ENCODE results near the gene ASXL2.

Gene ASXL2

GRCh38 chr2:25808006-25808383 lies 70.3 kb downstream of the ASXL2 start:
- Histone ChIP-seq H3K27ac (ENCODE audit: low read depth, low read length) (no peak overlapping the region), H3K36me3 (ENCODE audit: low read length) (no peaks in the 10 kb centered on the region), H3K27me3 (ENCODE audit: low read length) (no peaks in the 10 kb centered on the region), H3K4me2 (ENCODE audit: low read depth, low read length, poor library complexity, severe bottlenecking) (no peak overlapping the region), H3K9ac (ENCODE audit: low read length) (no peak overlapping the region), H3K79me2 (ENCODE audit: insufficient read depth, low read length) (0 out of 2 replicates have a peak, but pooled peaks cover 5% of the 10 kb centered on the region), H2AFZ (ENCODE audit: low read depth, low read length, severe bottlenecking) (no peak overlapping the region), H3K9me3 (ENCODE audit: insufficient read depth, low read length) (no peaks in the 10 kb centered on the region), H3K9me2 (replicated peaks; ENCODE audit: insufficient read depth, low read length) (no peaks in the 10 kb centered on the region), H3F3A (ENCODE audit: insufficient read depth) (no peaks in the 10 kb centered on the region), H4K20me1 (ENCODE audit: low read depth, low read length) (no peaks in the 10 kb centered on the region), H3K4me3 (ENCODE audit: insufficient read depth, low read length, poor library complexity, severe bottlenecking) (no peak overlapping the region)
- TF ChIP-seq CTCF (IDR thresholded peaks at IDR 0.05; ENCODE audit: insufficient read depth, low read length, poor library complexity, severe bottlenecking) (no peak), EZH2phosphoT487 (conservative IDR thresholded peaks at IDR 0.05; ENCODE audit: low read length) (no peak)

- no peaks in the 10 kb centered on the region for H3K36me3 ChIP-seq (ENCODE audit: low read length)
- TF ChIP-seq EZH2phosphoT487 (conservative IDR thresholded peaks at IDR 0.05; ENCODE audit: low read length) (no peak), CTCF (IDR thresholded peaks at IDR 0.05; ENCODE audit: insufficient read depth, low read length, poor library complexity, severe bottlenecking) (no peak)
- no peak overlapping the region for H3K4me2 ChIP-seq (ENCODE audit: low read depth, low read length, poor library complexity, severe bottlenecking)
These were observed 71.3 kb downstream of the ASXL2 start for GRCh38 chr2:25806941-25807340.

GRCh38 chr2:25805987-25806386 lies 72.3 kb downstream of the ASXL2 start:
- no peak overlapping the region for H3K4me2 ChIP-seq (ENCODE audit: low read depth, low read length, poor library complexity, severe bottlenecking)
- no peaks in the 10 kb centered on the region for H3K79me2 ChIP-seq (ENCODE audit: insufficient read depth, low read length)
- H3K27me3 ChIP-seq (ENCODE audit: low read length) = no peaks in the 10 kb centered on the region
- no peak overlapping the region for H3K27ac ChIP-seq (ENCODE audit: low read depth, low read length)
- no peaks in the 10 kb centered on the region for H3K36me3 ChIP-seq (ENCODE audit: low read length)
- no peak overlapping the region for H3K9ac ChIP-seq (ENCODE audit: low read length)
- no peaks in the 10 kb centered on the region for H4K20me1 ChIP-seq (ENCODE audit: low read depth, low read length)
- no peak overlapping the region for H3K4me3 ChIP-seq (ENCODE audit: insufficient read depth, low read length, poor library complexity, severe bottlenecking)
- H3K9me2 ChIP-seq (replicated peaks; ENCODE audit: insufficient read depth, low read length) = no peaks in the 10 kb centered on the region
- TF ChIP-seq EZH2phosphoT487 (conservative IDR thresholded peaks at IDR 0.05; ENCODE audit: low read length) = no peak
- TF ChIP-seq CTCF (IDR thresholded peaks at IDR 0.05; ENCODE audit: insufficient read depth, low read length, poor library complexity, severe bottlenecking) = no peak
- no peak overlapping the region for H2AFZ ChIP-seq (ENCODE audit: low read depth, low read length, severe bottlenecking)
- no peaks in the 10 kb centered on the region for H3F3A ChIP-seq (ENCODE audit: insufficient read depth)
- no peaks in the 10 kb centered on the region for H3K9me3 ChIP-seq (ENCODE audit: insufficient read depth, low read length)

More at GRCh38 chr2:25806941-25807340, 71.3 kb downstream of the ASXL2 start:
- Histone ChIP-seq H2AFZ (ENCODE audit: low read depth, low read length, severe bottlenecking) (no peak overlapping the region), H3K9me3 (ENCODE audit: insufficient read depth, low read length) (no peaks in the 10 kb centered on the region), H3K79me2 (ENCODE audit: insufficient read depth, low read length) (no peaks in the 10 kb centered on the region), H3K27ac (ENCODE audit: low read depth, low read length) (no peak overlapping the region), H3F3A (ENCODE audit: insufficient read depth) (no peaks in the 10 kb centered on the region), H3K27me3 (ENCODE audit: low read length) (no peaks in the 10 kb centered on the region), H4K20me1 (ENCODE audit: low read depth, low read length) (no peaks in the 10 kb centered on the region), H3K9me2 (replicated peaks; ENCODE audit: insufficient read depth, low read length) (no peaks in the 10 kb centered on the region), H3K9ac (ENCODE audit: low read length) (no peak overlapping the region), H3K4me3 (ENCODE audit: insufficient read depth, low read length, poor library complexity, severe bottlenecking) (no peak overlapping the region)
